ENCODE data around the gene RPRD1A. TPM values are rescaled to one million over a fixed set of nuclear protein-coding genes. Genes with fewer than 3 reads are reported as not detected.

The RPRD1A gene
- total and polyA plus RNA-seq, 9 of the 15 experiments (the other 6 are each of a cell fraction or from before 2014, with no cell fraction given) = 30.2 to 142 (median 66.0) TPM

GRCh38 chr18:35971661-35972196 is 95.6 kb downstream of the RPRD1A start:
- H3K9me1 ChIP-seq (ENCODE audit: control insufficient read depth, insufficient read depth, low read length) = no peaks in the 10 kb centered on the region
- no peaks in the 10 kb centered on the region for H3K9me3 ChIP-seq (replicated peaks; ENCODE audit: control insufficient read depth, insufficient read depth, low read depth, low read length)
- no peak for DNase-seq (ENCODE audit: extremely low read depth in 1 of 4, low spot score in 3 of 4)
- 10% methylated on average over 15 of the region's 15 CpGs for WGBS (ENCODE audit: insufficient coverage, low coverage, missing lambda C conversion rate)
- H3K27ac ChIP-seq (ENCODE audit: extremely low read depth, low read depth, low read length) = peak overlapping the region; percentile 81
- H4K20me1 ChIP-seq (replicated peaks; ENCODE audit: control insufficient read depth, insufficient read depth, low read length) = no peaks in the 10 kb centered on the region
- ChIA-PET CTCF (ENCODE audit: low intra/inter-chr PET ratio) (no interaction called here), POLR2A (interaction anchor here (1.0 to 1.9 kb wide), 4 partner anchors 12 to 148 kb away, joined by 3 to 8 read pairs (median 4); no protein-coding TSS in a partner anchor)
- peak overlapping the region; percentile 91 for H3K4me2 ChIP-seq (ENCODE audit: insufficient read depth, low read length)
- H3K4me3 ChIP-seq = peak overlapping the region; percentile 87
- BruUV-seq (replicated peaks) = TSS peak; percentile 72
- peak; percentile 72 for FAIRE-seq
- no peaks in the 10 kb centered on the region; a peak in 1 of 5 replicates for H3K27me3 ChIP-seq (ENCODE audit: control insufficient read depth in 2 of 2, insufficient read depth in 2 of 2, low read length in 2 of 2)
- H3K9ac ChIP-seq (ENCODE audit: insufficient read depth in 1 of 2, low read depth in 2 of 2, low read length in 2 of 2) = peak overlapping the region; percentile 79 to 93
- peaks cover 28% of the 10 kb centered on the region for H3K79me2 ChIP-seq (ENCODE audit: control insufficient read depth, insufficient read depth, low read length)
- peak; percentile 43 for ATAC-seq
- intact Hi-C loops (cut with micrococcal nuclease) = loop anchor here (2.0 kb wide), 1 partner anchor 157 kb away; the partner anchor contains the start of genes ELP2 and SLC39A6
- H3K4me1 ChIP-seq (replicated peaks in 1 of 2; ENCODE audit: control insufficient read depth in 2 of 2, insufficient read depth in 2 of 2, low read length in 2 of 2) = peaks cover 11 to 13% of the 10 kb centered on the region in 2 experiments; a peak in 2 of 5 replicates
- peaks cover 32% of the 10 kb centered on the region for H3K36me3 ChIP-seq (ENCODE audit: control insufficient read depth, insufficient read depth, low read length)
- peak overlapping the region; percentile 98 for H2AFZ ChIP-seq (ENCODE audit: low read depth, low read length)
- in situ Hi-C loops (cut with MboI) = no loop called here
- no peak for TF ChIP-seq ZNF121 (CRISPR knock-in tag; conservative IDR thresholded peaks at IDR 0.05)
- TF ChIP-seq PBX2 (CRISPR knock-in tag; IDR thresholded peaks at IDR 0.05; ENCODE audit: low read depth) = no peak
- TF ChIP-seq PBX2 (tag; conservative IDR thresholded peaks at IDR 0.05; ENCODE audit: low read depth) = no peak
- TF ChIP-seq RFX1 (IDR thresholded peaks at IDR 0.05) = peak; percentile 43
- TF ChIP-seq CEBPG (CRISPR knock-in tag; IDR thresholded peaks at IDR 0.05) = no peak
- peak in 1 of 2 experiments; percentile 67; a peak in 2 of 4 replicates for TF ChIP-seq CEBPG (tag; conservative IDR thresholded peaks at IDR 0.05 in 1 of 2, IDR thresholded peaks at IDR 0.05 in 1 of 2)
- TF ChIP-seq ZBTB1 (CRISPR knock-in tag; IDR thresholded peaks at IDR 0.05; ENCODE audit: borderline replicate concordance, low read depth) = no peak
- no peak for TF ChIP-seq MEF2A (IDR thresholded peaks at IDR 0.05; ENCODE audit: control insufficient read depth, low read depth, low read length)
- TF ChIP-seq DEAF1 (CRISPR knock-in tag; IDR thresholded peaks at IDR 0.05) = 0 out of 2 replicates have a peak, but pooled peaks have one; percentile 10
- TF ChIP-seq ZNF146 (CRISPR knock-in tag; IDR thresholded peaks at IDR 0.05; ENCODE audit: unreplicated experiment) = peak; percentile 52
- TF ChIP-seq ATF4 (CRISPR knock-in tag; IDR thresholded peaks at IDR 0.05) = no peak
- TF ChIP-seq ZNF740 (CRISPR knock-in tag; IDR thresholded peaks at IDR 0.05) = no peak
- TF ChIP-seq ZNF740 (tag; IDR thresholded peaks at IDR 0.05) = no peak
- TF ChIP-seq ARNT (IDR thresholded peaks at IDR 0.05) = peak in 1 of 2 experiments; percentile 46; a peak in 1 of 4 replicates
- peak; percentile 62 for TF ChIP-seq CEBPB (tag; IDR thresholded peaks at IDR 0.05)
